ENCODE measurements around the gene SEMA5B. TPM values are rescaled to one million over a fixed set of nuclear protein-coding genes. Genes with fewer than 3 reads are reported as not detected.

SEMA5B gene
- total RNA-seq, 6 donors from 2014 or later, result 0.33 to 0.71 (median 0.65) TPM; not detected in 2

GRCh38 chr3:123019591-123019990 is 8.0 kb downstream of the SEMA5B start:
- no peak for DNase-seq
- 92 to 95% methylated on average over 5 of the region's 5 CpGs for WGBS, 2 donors

GRCh38 chr3:123019161-123019560 is 8.4 kb downstream of the SEMA5B start:
- Histone ChIP-seq H3K27me3 (no peaks in the 10 kb centered on the region), H3K9me3 (no peaks in the 10 kb centered on the region), H3K27ac (no peak overlapping the region), H3K4me3 (no peak overlapping the region), H3K36me3 (no peaks in the 10 kb centered on the region), H3K4me1 (peaks cover 0 to 8% (median 0%) of the 10 kb centered on the region in 4 donors)
- TF ChIP-seq CTCF (IDR thresholded peaks at IDR 0.05), result no peak
- no peak for TF ChIP-seq EP300 (IDR thresholded peaks at IDR 0.05)
- TF ChIP-seq POLR2AphosphoS5 (IDR thresholded peaks at IDR 0.05), result no peak
- TF ChIP-seq POLR2A (IDR thresholded peaks at IDR 0.05), result no peak
- ATAC-seq (ENCODE audit: low FRiP score in 2 of 2), result no peak
- WGBS, 2 donors, result 84 to 88% methylated on average over 3 of the region's 3 CpGs
- DNase-seq, result no peak

More at GRCh38 chr3:123019591-123019990, 8.0 kb downstream of the SEMA5B start:
- no peaks in the 10 kb centered on the region for H3K36me3 ChIP-seq
- H3K4me3 ChIP-seq, result no peak overlapping the region
- H3K9me3 ChIP-seq, result no peaks in the 10 kb centered on the region
- no peaks in the 10 kb centered on the region for H3K27me3 ChIP-seq
- TF ChIP-seq EP300 (IDR thresholded peaks at IDR 0.05) (no peak), POLR2A (IDR thresholded peaks at IDR 0.05) (no peak), CTCF (IDR thresholded peaks at IDR 0.05) (no peak), POLR2AphosphoS5 (IDR thresholded peaks at IDR 0.05) (no peak)
- no peak overlapping the region for H3K27ac ChIP-seq
- ATAC-seq (ENCODE audit: low FRiP score in 2 of 2), result no peak
- H3K4me1 ChIP-seq, result peaks cover 0 to 8% (median 0%) of the 10 kb centered on the region in 4 donors

GRCh38 chr3:123018683-123019082 is 8.9 kb downstream of the SEMA5B start:
- H3K27ac ChIP-seq, result no peak overlapping the region
- ATAC-seq (ENCODE audit: low FRiP score in 2 of 2) (no peak), DNase-seq (no peak)
- no peaks in the 10 kb centered on the region for H3K27me3 ChIP-seq
- peaks cover 0 to 8% (median 0%) of the 10 kb centered on the region in 4 donors for H3K4me1 ChIP-seq
- H3K9me3 ChIP-seq, result no peaks in the 10 kb centered on the region
- TF ChIP-seq POLR2AphosphoS5 (IDR thresholded peaks at IDR 0.05) (no peak), POLR2A (IDR thresholded peaks at IDR 0.05) (no peak), EP300 (IDR thresholded peaks at IDR 0.05) (no peak), CTCF (IDR thresholded peaks at IDR 0.05) (no peak)
- WGBS, 2 donors, result 62 to 80% methylated on average over 1 of the region's 1 CpG
- H3K4me3 ChIP-seq, result no peak overlapping the region
- H3K36me3 ChIP-seq, result no peaks in the 10 kb centered on the region

- H3K4me3 ChIP-seq, result no peak overlapping the region
- H3K36me3 ChIP-seq, result no peaks in the 10 kb centered on the region
- no peaks in the 10 kb centered on the region for H3K9me3 ChIP-seq
- no peaks in the 10 kb centered on the region for H3K4me1 ChIP-seq
- H3K27ac ChIP-seq, result no peak overlapping the region
- H3K27me3 ChIP-seq, result no peaks in the 10 kb centered on the region
- ATAC-seq (ENCODE audit: low FRiP score in 2 of 2) (no peak), DNase-seq (no peak)
- 88 to 90% methylated on average over 4 of the region's 4 CpGs for WGBS, 2 donors
- no peak for TF ChIP-seq EP300 (IDR thresholded peaks at IDR 0.05)
- TF ChIP-seq POLR2A (IDR thresholded peaks at IDR 0.05), result no peak
- no peak for TF ChIP-seq CTCF (IDR thresholded peaks at IDR 0.05)
- no peak for TF ChIP-seq POLR2AphosphoS5 (IDR thresholded peaks at IDR 0.05)
These were observed 12.0 kb downstream of the SEMA5B start for GRCh38 chr3:123015596-123015995.

GRCh38 chr3:123013876-123014275 is 13.7 kb downstream of the SEMA5B start:
- Histone ChIP-seq H3K9me3 (no peaks in the 10 kb centered on the region), H3K36me3 (no peaks in the 10 kb centered on the region), H3K27ac (no peak overlapping the region), H3K4me3 (no peak overlapping the region), H3K4me1 (no peaks in the 10 kb centered on the region), H3K27me3 (no peaks in the 10 kb centered on the region)
- TF ChIP-seq CTCF (IDR thresholded peaks at IDR 0.05) (no peak), EP300 (IDR thresholded peaks at IDR 0.05) (no peak), POLR2A (IDR thresholded peaks at IDR 0.05) (no peak), POLR2AphosphoS5 (IDR thresholded peaks at IDR 0.05) (no peak)
- DNase-seq (no peak), ATAC-seq (ENCODE audit: low FRiP score in 2 of 2) (no peak)
- WGBS, 2 donors, result 74 to 82% methylated on average over 5 to 6 of the region's 6 CpGs
